Measurements from ENCODE around the gene TMEM222. TPM values are rescaled to one million over a fixed set of nuclear protein-coding genes. Genes with fewer than 3 reads are reported as not detected.
A peak's percentile ranks its signal among the peaks of the same experiment; 100 is the strongest.

TMEM222 gene
- total RNA-seq, 4 donors from 2014 or later = 20.0 to 33.0 (median 27.1) TPM

GRCh38 chr1:27360159-27361043 is 38.4 kb downstream of the TMEM222 start:
- Histone ChIP-seq H3K4me1 (peaks cover 27 to 75% (median 38%) of the 10 kb centered on the region in 3 donors), H3K4me3 (peak overlapping the region in 2 of 4 donors; percentile 33 to 48), H3K27ac (no peak overlapping the region), H3K27me3 (no peaks in the 10 kb centered on the region), H3K36me3 (peaks cover 73 to 96% (median 85%) of the 10 kb centered on the region in 3 donors), H3K9me3 (no peaks in the 10 kb centered on the region)
- TF ChIP-seq CTCF (IDR thresholded peaks at IDR 0.05) (no peak), POLR2A (IDR thresholded peaks at IDR 0.05) (no peak)
- 57 to 74% methylated on average over 10 to 45 of the region's 71 CpGs for WGBS, 2 donors
- intact Hi-C loops (cut with DNase I) = no loop called here
- no peak for DNase-seq

- no peak for DNase-seq
- H3K27ac ChIP-seq = no peak overlapping the region
- peaks cover 67 to 90% (median 78%) of the 10 kb centered on the region in 3 donors for H3K36me3 ChIP-seq
- H3K9me3 ChIP-seq = no peaks in the 10 kb centered on the region
- no peak overlapping the region for H3K4me3 ChIP-seq
- intact Hi-C loops (cut with DNase I) = no loop called here
- WGBS, 2 donors = 85% methylated on average over 11 of the region's 21 CpGs; no CpG with 5 or more reads in 1 of the 2 donors
- H3K4me1 ChIP-seq = peaks cover 27 to 74% (median 38%) of the 10 kb centered on the region in 3 donors
- H3K27me3 ChIP-seq = no peaks in the 10 kb centered on the region
- TF ChIP-seq POLR2A (IDR thresholded peaks at IDR 0.05) (no peak), CTCF (IDR thresholded peaks at IDR 0.05) (no peak)
These were observed 39.1 kb downstream of the TMEM222 start for GRCh38 chr1:27361044-27361402.

- Histone ChIP-seq H3K4me1 (peaks cover 27 to 69% (median 37%) of the 10 kb centered on the region in 3 donors), H3K27ac (no peak overlapping the region), H3K27me3 (no peaks in the 10 kb centered on the region), H3K9me3 (no peaks in the 10 kb centered on the region), H3K4me3 (no peak overlapping the region), H3K36me3 (peaks cover 64 to 85% (median 73%) of the 10 kb centered on the region in 3 donors)
- TF ChIP-seq CTCF (IDR thresholded peaks at IDR 0.05) (no peak), POLR2A (IDR thresholded peaks at IDR 0.05) (no peak)
- WGBS, 2 donors = 80 to 100% methylated on average over 2 to 4 of the region's 8 CpGs
- DNase-seq = no peak
- intact Hi-C loops (cut with DNase I) = no loop called here
These were observed 39.6 kb downstream of the TMEM222 start for GRCh38 chr1:27361553-27361952.

DNA sequence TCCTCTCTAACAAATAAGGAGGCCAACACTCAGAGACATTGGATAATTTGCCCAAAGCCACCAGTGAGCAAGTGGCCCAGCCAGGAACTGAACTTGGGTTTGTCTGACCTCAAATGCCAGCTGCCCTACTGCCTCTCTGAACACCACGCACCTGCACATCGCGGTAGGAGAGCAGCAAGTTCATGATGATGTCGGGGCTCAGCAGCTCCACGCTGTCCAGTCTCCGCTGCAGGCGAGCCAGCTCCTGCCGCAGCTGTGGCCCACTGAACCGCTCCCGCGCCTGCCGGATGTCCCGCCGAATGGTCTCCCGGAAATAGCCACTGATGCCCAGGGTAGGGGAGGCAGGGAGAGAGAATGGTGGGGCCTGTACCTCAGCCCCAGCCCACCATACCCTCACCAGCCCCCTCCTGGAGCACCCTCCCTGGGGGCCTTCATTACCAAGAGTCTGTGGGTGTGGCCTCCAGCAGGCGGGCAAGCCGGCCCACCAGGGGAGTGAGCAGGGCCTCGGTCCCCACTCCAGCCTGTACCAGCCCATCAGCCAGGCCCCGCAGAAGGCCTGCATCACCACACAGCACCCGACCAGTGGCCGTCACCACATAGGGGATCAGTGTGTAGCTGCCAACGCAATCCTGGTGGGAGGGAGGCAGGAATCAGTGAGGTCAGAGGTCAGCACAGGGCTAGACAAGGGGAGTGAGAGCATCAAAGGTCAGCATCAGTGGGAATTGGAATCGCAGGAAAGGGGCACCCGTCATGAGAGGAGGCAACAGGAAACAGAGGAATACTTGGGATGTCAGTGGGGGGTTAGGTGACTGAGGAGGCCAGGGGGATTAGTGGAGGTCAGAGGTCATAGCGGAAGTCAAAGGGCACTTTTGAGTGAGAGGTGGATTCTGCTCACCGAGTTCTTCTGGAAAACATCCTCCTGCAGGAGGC is 42.1 kb downstream of the TMEM222 start:
- no peak for TF ChIP-seq POLR2A (IDR thresholded peaks at IDR 0.05)
- TF ChIP-seq CTCF (IDR thresholded peaks at IDR 0.05) = no peak
- Histone ChIP-seq H3K9me3 (no peaks in the 10 kb centered on the region), H3K27me3 (no peaks in the 10 kb centered on the region), H3K27ac (peak overlapping the region; percentile 96 to 100 (median 100)), H3K4me3 (peak overlapping the region in 3 of 4 donors; percentile 67 to 97 (median 88)), H3K4me1 (peaks cover 34 to 69% (median 41%) of the 10 kb centered on the region in 3 donors), H3K36me3 (peaks cover 44 to 60% (median 52%) of the 10 kb centered on the region in 3 donors)
- WGBS, 2 donors = 78 to 82% methylated on average over 4 to 11 of the region's 26 CpGs
- DNase-seq = no peak
- intact Hi-C loops (cut with DNase I) = no loop called here
